Thyroid gland (tissue), 4 donors: ENCODE measurements around the gene SCUBE3. TPM values are rescaled to one million over a fixed set of nuclear protein-coding genes. Genes with fewer than 3 reads are reported as not detected.
A peak's percentile ranks its signal among the peaks of the same experiment; 100 is the strongest.

Experiments
- DNase-seq, 2 donors: peaks; one replicate each; pipeline ENCODE4 v3.0.0-alpha.2; 2019
- H3K27ac ChIP-seq, 3 donors: fragments of 200-600 bp; sonication (generic); 1 replicate in 2 of 3; 2 replicates in 1 of 3; pipeline ENCODE4 v1.5.1; 2016 to 2019; ENCODE audit warnings: mild to moderate bottlenecking in 1 of 3, moderate library complexity in 1 of 3
- H3K27me3 ChIP-seq: fragments of 200-600 bp; sonication (generic); one replicate; pipeline ENCODE4 v1.5.1; 2019
- H3K36me3 ChIP-seq, 2 donors: fragments of 200-600 bp; sonication (generic); one replicate each; pipeline ENCODE4 v1.5.1; 2016 to 2019
- H3K4me1 ChIP-seq, 2 donors: fragments of 200-600 bp; sonication (generic); one replicate each; pipeline ENCODE4 v1.5.1; 2017 to 2019
- H3K4me3 ChIP-seq, 3 donors: fragments of 200-600 bp; sonication (generic); replicated peaks in 1 of 3; 1 replicate in 2 of 3; 2 replicates in 1 of 3; pipeline ENCODE4 v1.5.1; 2016; ENCODE audit warnings: mild to moderate bottlenecking in 1 of 3
- H3K9me3 ChIP-seq: fragments of 200-600 bp; sonication (generic); one replicate; pipeline ENCODE4 v1.5.1; 2017
- CTCF ChIP-seq, 6 experiments: fragments of 200-600 bp in 3 of 6; fragments of 450-650 bp in 3 of 6; sonication (generic) in 3 of 6; IDR thresholded peaks; one replicate each; pipeline ENCODE4 v1.5.1; 2016 to 2019; ENCODE audit warnings: antibody characterized with exemption in 6 of 6, mild to moderate bottlenecking in 2 of 6, inconsistent platforms in 1 of 6, moderate library complexity in 1 of 6
- POLR2A ChIP-seq, 2 donors: fragments of 450-650 bp; IDR thresholded peaks; one replicate each; pipeline ENCODE4 v1.6.1; 2017; ENCODE audit warnings: antibody characterized with exemption in 2 of 2, mild to moderate bottlenecking in 2 of 2, moderate library complexity in 1 of 2
- WGBS, 2 donors: methylation state at CpG; one replicate each; pipeline ENCODE4 v1.1.5; 2017; 5-methylcytosine and 5-hydroxymethylcytosine counted together
- intact Hi-C: fragments of 100-400 bp; cut with DNase I; formaldehyde crosslinking; loops from one replicate; pipeline ENCODE4 v1.15.1; 2023
- total RNA-seq, 4 donors: library from RNA; depleted of rRNA; stranded (reverse); fragments of >200 nt; gene quantifications; one replicate each; pipeline ENCODE4 v1.2.3, GENCODE V29; 2016

The SCUBE3 gene
- total RNA-seq, 4 donors from 2014 or later, result 45.5 to 119 (median 66.3) TPM

DNA sequence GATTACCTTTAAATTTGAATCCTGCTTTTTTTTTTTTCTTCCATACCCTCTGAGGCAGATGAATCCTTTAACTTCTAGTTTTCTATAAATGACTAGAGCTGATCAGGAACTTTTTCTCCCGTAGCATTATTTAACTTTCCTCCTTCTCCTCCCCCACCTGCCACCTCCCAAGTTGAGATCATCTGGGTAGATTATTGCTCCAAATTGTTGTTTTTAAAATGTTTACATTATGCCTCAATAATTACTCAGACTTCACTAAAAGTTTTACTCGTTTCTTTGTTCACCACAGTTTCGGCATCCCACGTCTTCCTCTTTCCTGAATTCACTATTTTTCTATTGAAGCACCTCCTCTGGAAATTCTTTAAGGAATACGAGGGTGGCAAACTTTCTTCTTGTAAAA, 16.6 kb upstream of the SCUBE3 start:
- no peaks in the 10 kb centered on the region for H3K36me3 ChIP-seq
- DNase-seq, result no peak
- 83 to 84% methylated on average over 5 of the region's 5 CpGs for WGBS, 2 donors
- no peak overlapping the region for H3K27ac ChIP-seq
- intact Hi-C loops, result no loop called here
- H3K9me3 ChIP-seq, result no peaks in the 10 kb centered on the region
- H3K27me3 ChIP-seq, result no peaks in the 10 kb centered on the region
- TF ChIP-seq CTCF (IDR thresholded peaks at IDR 0.05) (no peak), POLR2A (IDR thresholded peaks at IDR 0.05) (no peak)
- H3K4me1 ChIP-seq, result peaks cover 0 to 2% of the 10 kb centered on the region in 2 donors
- H3K4me3 ChIP-seq, result no peak overlapping the region

- intact Hi-C loops, result no loop called here
- no peak overlapping the region for H3K4me3 ChIP-seq
- H3K4me1 ChIP-seq, result peaks cover 12 to 23% of the 10 kb centered on the region in 2 donors
- 90% methylated on average over 2 of the region's 2 CpGs for WGBS, 2 donors
- H3K36me3 ChIP-seq, result no peaks in the 10 kb centered on the region
- no peaks in the 10 kb centered on the region for H3K27me3 ChIP-seq
- no peak overlapping the region for H3K27ac ChIP-seq
- TF ChIP-seq CTCF (IDR thresholded peaks at IDR 0.05), result no peak
- TF ChIP-seq POLR2A (IDR thresholded peaks at IDR 0.05), result no peak
- H3K9me3 ChIP-seq, result no peaks in the 10 kb centered on the region
- no peak for DNase-seq
Measured at GRCh38 chr6:35199866-35200265, 13.9 kb upstream of the SCUBE3 start.

- H3K27me3 ChIP-seq, result no peaks in the 10 kb centered on the region
- peaks cover 12 to 23% of the 10 kb centered on the region in 2 donors for H3K4me1 ChIP-seq
- intact Hi-C loops, result no loop called here
- no peaks in the 10 kb centered on the region for H3K9me3 ChIP-seq
- no peak overlapping the region for H3K4me3 ChIP-seq
- no peaks in the 10 kb centered on the region for H3K36me3 ChIP-seq
- no peak for DNase-seq
- 71 to 83% methylated on average over 6 of the region's 6 CpGs for WGBS, 2 donors
- TF ChIP-seq POLR2A (IDR thresholded peaks at IDR 0.05) (no peak), CTCF (IDR thresholded peaks at IDR 0.05) (no peak)
- H3K27ac ChIP-seq, result peak overlapping the region in 1 of 3 donors; percentile 10
Measured at GRCh38 chr6:35202066-35202546, 11.7 kb upstream of the SCUBE3 start.

- H3K27me3 ChIP-seq, result no peaks in the 10 kb centered on the region
- H3K9me3 ChIP-seq, result no peaks in the 10 kb centered on the region
- intact Hi-C loops, result no loop called here
- peaks cover 12 to 23% of the 10 kb centered on the region in 2 donors for H3K4me1 ChIP-seq
- DNase-seq, result no peak
- H3K36me3 ChIP-seq, result no peaks in the 10 kb centered on the region
- no peak overlapping the region for H3K4me3 ChIP-seq
- TF ChIP-seq CTCF (IDR thresholded peaks at IDR 0.05) (no peak), POLR2A (IDR thresholded peaks at IDR 0.05) (no peak)
- peak overlapping the region in 1 of 3 donors; percentile 48 for H3K27ac ChIP-seq
- WGBS, 2 donors, result 74 to 78% methylated on average over 7 of the region's 7 CpGs
Measured at GRCh38 chr6:35203152-35203670, 10.5 kb upstream of the SCUBE3 start.

- Histone ChIP-seq H3K4me1 (peaks cover 12 to 23% of the 10 kb centered on the region in 2 donors), H3K27ac (peak overlapping the region in 1 of 3 donors; percentile 48), H3K9me3 (no peaks in the 10 kb centered on the region), H3K4me3 (no peak overlapping the region), H3K36me3 (no peaks in the 10 kb centered on the region), H3K27me3 (no peaks in the 10 kb centered on the region)
- peak; percentile 62 to 65 for DNase-seq
- TF ChIP-seq POLR2A (IDR thresholded peaks at IDR 0.05), result no peak
- no peak for TF ChIP-seq CTCF (IDR thresholded peaks at IDR 0.05)
- WGBS, 2 donors, result 17 to 27% methylated on average over 2 of the region's 2 CpGs
- intact Hi-C loops, result no loop called here
Measured at GRCh38 chr6:35203680-35204079, 10.1 kb upstream of the SCUBE3 start.
